H1 (cell line): ENCODE data around the gene WDR7. TPM values are rescaled to one million over a fixed set of nuclear protein-coding genes. Genes with fewer than 3 reads are reported as not detected.

Experiments
- CTCF ChIA-PET: fragments of 300-600 bp; sonication (Branson Sonifier 250); formaldehyde crosslinking; loops from one replicate; lab custom pipeline; 2021; ENCODE audit not compliant: partially characterized antibody; lab: Charles Lee
- POLR2A ChIA-PET: fragments of 300-600 bp; sonication (Branson Sonifier 250); formaldehyde crosslinking; loops from one replicate; lab custom pipeline; 2021; ENCODE audit warnings: inconsistent platforms; ENCODE audit not compliant: partially characterized antibody; lab: Charles Lee
- DNase-seq, 2 experiments: peaks; one replicate each; pipeline versions ENCODE4 v3.0.0 to v3.0.0-alpha.2; 2010 to 2022; ENCODE audit warnings: low spot score in 2 of 2, low read depth in 1 of 2, mixed read lengths in 1 of 2
- FAIRE-seq: peaks from 2 replicates; lab custom pipeline; 2011; peaks lifted over from hg19 to GRCh38; lab: Jason Lieb, UNC
- H2AFZ ChIP-seq: 2 replicates; pipeline ENCODE4 v1.8.1; 2012; ENCODE audit warnings: low read length, inconsistent platforms
- H2AK5ac ChIP-seq: 2 replicates; pipeline ENCODE4 v1.6.1; 2013; ENCODE audit warnings: low read depth, low read length
- H2BK120ac ChIP-seq: replicated peaks from 2 replicates; pipeline ENCODE3; 2013; ENCODE audit warnings: low read depth, low read length, inconsistent platforms
- H2BK12ac ChIP-seq: 2 replicates; pipeline ENCODE4 v1.6.1; 2013; ENCODE audit warnings: low read depth, low read length
- H2BK15ac ChIP-seq: 2 replicates; pipeline ENCODE4 v1.6.1; 2013; ENCODE audit warnings: low read length
- H2BK20ac ChIP-seq: 2 replicates; pipeline ENCODE4 v1.6.1; 2013; ENCODE audit warnings: low read length
- H2BK5ac ChIP-seq: 2 replicates; pipeline ENCODE4 v1.6.1; 2013; ENCODE audit warnings: low read depth, low read length
- H3K14ac ChIP-seq: 2 replicates; pipeline ENCODE4 v1.6.1; 2013; ENCODE audit warnings: inconsistent platforms; ENCODE audit not compliant: insufficient read length
- H3K18ac ChIP-seq: 2 replicates; pipeline ENCODE4 v1.6.1; 2013; ENCODE audit warnings: low read length; ENCODE audit errors: extremely low read depth
- H3K23ac ChIP-seq: 2 replicates; pipeline ENCODE4 v1.6.1; 2013; ENCODE audit warnings: inconsistent platforms; ENCODE audit not compliant: insufficient read length
- H3K23me2 ChIP-seq: 2 replicates; pipeline ENCODE4 v1.6.1; 2013; ENCODE audit warnings: low read depth, low read length
- H3K27ac ChIP-seq: 2 replicates; pipeline ENCODE4 v1.6.1; 2011; ENCODE audit warnings: low read depth, low read length, inconsistent platforms
- H3K27me3 ChIP-seq, 4 experiments: replicated peaks in 1 of 4; 1 replicate in 1 of 4; 2 replicates in 3 of 4; pipeline versions ENCODE4 v1.6.1 to v1.8.1; 2011 to 2013; ENCODE audit warnings: low read length in 3 of 4, mild to moderate bottlenecking in 3 of 4, inconsistent platforms in 2 of 4, mixed read lengths in 2 of 4, moderate library complexity in 1 of 4; ENCODE audit not compliant: control insufficient read depth in 3 of 4, insufficient read depth in 3 of 4; ENCODE audit errors: extremely low read depth in 1 of 4
- H3K36me3 ChIP-seq, 4 experiments: 2 replicates each; pipeline versions ENCODE4 v1.6.1 to v1.8.1; 2011 to 2013; ENCODE audit warnings: mild to moderate bottlenecking in 4 of 4, low read length in 3 of 4, moderate library complexity in 2 of 4, control low read depth in 1 of 4, inconsistent platforms in 1 of 4; ENCODE audit not compliant: insufficient read depth in 4 of 4, control insufficient read depth in 2 of 4
- H3K4ac ChIP-seq: replicated peaks from 2 replicates; pipeline ENCODE3; 2013; ENCODE audit warnings: low read length, low read depth, mixed read lengths, inconsistent platforms; ENCODE audit not compliant: insufficient read length
- H3K4me1 ChIP-seq, 4 experiments: replicated peaks in 1 of 4; 1 replicate in 1 of 4; 2 replicates in 3 of 4; pipeline versions ENCODE4 v1.6.1 to v1.8.1; 2011 to 2013; ENCODE audit warnings: low read length in 3 of 4, inconsistent platforms in 2 of 4, mixed read lengths in 1 of 4; ENCODE audit not compliant: insufficient read depth in 4 of 4, control insufficient read depth in 3 of 4
- H3K4me2 ChIP-seq, 2 experiments: 2 replicates each; pipeline versions ENCODE4 v1.6.1 to v1.8.1; 2011 to 2013; ENCODE audit warnings: low read depth in 2 of 2, low read length in 2 of 2, control low read depth in 1 of 2, inconsistent platforms in 1 of 2, mild to moderate bottlenecking in 1 of 2; ENCODE audit not compliant: insufficient read depth in 1 of 2
- H3K4me3 ChIP-seq, 4 experiments: fragments of 200-600, 300-600 bp in 1 of 4; sonication (generic), shearing (Covaris generic), sonication (Bioruptor Twin) in 1 of 4; 2 replicates each; pipeline versions ENCODE4 v1.5.1 to v1.8.1; 2011 to 2016; ENCODE audit warnings: low read length in 4 of 4, low read depth in 3 of 4, control low read depth in 2 of 4, inconsistent platforms in 2 of 4, mild to moderate bottlenecking in 2 of 4, mixed read lengths in 1 of 4, moderate library complexity in 1 of 4; ENCODE audit not compliant: insufficient read depth in 2 of 4; ENCODE audit errors: extremely low read depth in 1 of 4
- H3K56ac ChIP-seq: replicated peaks from 2 replicates; pipeline ENCODE3; 2013; ENCODE audit warnings: low read depth, mild to moderate bottlenecking, mixed read lengths, low read length, inconsistent platforms; ENCODE audit not compliant: insufficient read length
- H3K79me1 ChIP-seq: 2 replicates; pipeline ENCODE4 v1.6.1; 2013; ENCODE audit warnings: low read depth, low read length, control low read depth
- H3K79me2 ChIP-seq, 2 experiments: 2 replicates each; pipeline versions ENCODE4 v1.6.1 to v1.8.1; 2012 to 2013; ENCODE audit warnings: low read length in 2 of 2, mild to moderate bottlenecking in 2 of 2, inconsistent platforms in 1 of 2; ENCODE audit not compliant: insufficient read depth in 2 of 2, control insufficient read depth in 1 of 2
- H3K9ac ChIP-seq, 4 experiments: replicated peaks in 1 of 4; 1 replicate in 1 of 4; 2 replicates in 3 of 4; pipeline versions ENCODE4 v1.6.1 to v1.8.1; 2011 to 2013; ENCODE audit warnings: low read depth in 3 of 4, low read length in 3 of 4, control low read depth in 2 of 4, mild to moderate bottlenecking in 2 of 4, moderate library complexity in 2 of 4, inconsistent platforms in 1 of 4; ENCODE audit errors: extremely low read depth in 1 of 4
- H3K9me3 ChIP-seq, 2 experiments: 2 replicates each; pipeline versions ENCODE4 v1.6.1 to v1.8.1; 2012 to 2013; ENCODE audit warnings: mild to moderate bottlenecking in 2 of 2, moderate library complexity in 2 of 2, control low read depth in 1 of 2, inconsistent platforms in 1 of 2, low read depth in 1 of 2, low read length in 1 of 2, mixed read lengths in 1 of 2; ENCODE audit not compliant: insufficient read depth in 2 of 2
- H4K20me1 ChIP-seq, 2 experiments: replicated peaks in 1 of 2; 2 replicates each; pipeline versions ENCODE3 to v1.8.1; 2011 to 2013; ENCODE audit warnings: inconsistent platforms in 2 of 2, low read length in 2 of 2, mild to moderate bottlenecking in 1 of 2; ENCODE audit not compliant: insufficient read depth in 2 of 2, control insufficient read depth in 1 of 2
- H4K5ac ChIP-seq: 2 replicates; pipeline ENCODE4 v1.6.1; 2013; ENCODE audit warnings: low read length, low read depth, mixed read lengths, inconsistent platforms; ENCODE audit not compliant: insufficient read length
- H4K8ac ChIP-seq: 2 replicates; pipeline ENCODE4 v1.8.0; 2013; ENCODE audit warnings: mild to moderate bottlenecking, moderate library complexity, low read length, inconsistent platforms; ENCODE audit not compliant: insufficient read depth; ENCODE audit errors: extremely low read depth
- H4K91ac ChIP-seq: replicated peaks from 2 replicates; pipeline ENCODE3; 2013; ENCODE audit warnings: low read length, mixed read lengths, inconsistent platforms; ENCODE audit not compliant: insufficient read length
- WGBS, 2 experiments: shearing (Covaris generic) in 1 of 2; methylation state at CpG; one replicate each; pipeline versions ENCODE4 v1.1.6 to v1.1.7; 2013 to 2015; ENCODE audit warnings: low lambda C conversion rate in 2 of 2, mixed read lengths in 2 of 2, inconsistent platforms in 1 of 2, low coverage in 1 of 2, missing lambda C conversion rate in 1 of 2; ENCODE audit not compliant: insufficient replicate concordance in 2 of 2, insufficient coverage in 1 of 2, insufficient read length in 1 of 2; ENCODE audit errors: extremely low coverage in 1 of 2, missing lambda C conversion rate in 1 of 2; 5-methylcytosine and 5-hydroxymethylcytosine counted together
- polyA plus RNA-seq, 7 experiments: library from polyadenylated mRNA; depleted of rRNA in 3 of 7; stranded (reverse) in 5 of 7; unstranded in 2 of 7; fragments of >200 nt in 5 of 7; fragments of 200-250 nt in 2 of 7; gene quantifications; 1 replicate in 5 of 7; 2 replicates in 1 of 7; 4 replicates in 1 of 7; pipeline versions ENCODE4 v1.2.1 to v1.2.3, GENCODE V29; 2011 to 2013; ENCODE audit warnings: missing spikeins in 2 of 7, mixed read lengths in 2 of 7
- total RNA-seq: library from RNA; stranded (reverse); fragmentation: NEBNext Ultra II Directional; extraction: Animal tissue kit (Norgen Biotek cat#: 25700); gene quantifications from 2 replicates; pipeline ENCODE4 v1.2.1, GENCODE V29; 2021

WDR7 gene
- total and polyA plus RNA-seq, 2 of the 8 experiments (the other 6 are each of a cell fraction or from before 2014, with no cell fraction given), result 5.5 to 15.2 TPM

DNA sequence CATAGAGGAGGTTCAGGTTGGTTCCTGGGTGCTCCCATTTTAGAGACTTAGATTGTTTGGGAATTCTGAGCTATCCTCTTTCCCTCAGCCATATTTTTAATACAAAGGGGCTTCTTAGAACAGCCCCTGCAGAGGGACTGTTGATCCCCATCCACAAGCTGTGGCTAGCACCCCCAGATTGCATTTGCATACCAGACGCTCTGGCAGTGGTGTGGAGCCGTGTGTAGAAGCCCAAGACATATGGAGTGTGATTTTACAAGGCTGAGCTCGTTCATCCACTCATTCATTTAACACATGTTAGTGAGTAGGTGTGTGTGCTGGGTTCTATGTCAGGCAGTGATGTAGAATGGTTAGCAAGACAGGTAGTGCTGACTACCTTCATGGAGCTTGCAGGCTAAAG lies 329.0 kb downstream of the WDR7 start:
- H2BK5ac ChIP-seq, result no peak overlapping the region
- H3K23me2 ChIP-seq, result no peaks in the 10 kb centered on the region
- no peaks in the 10 kb centered on the region for H3K27me3 ChIP-seq
- H3K4ac ChIP-seq, result no peak overlapping the region
- FAIRE-seq, result no peak
- DNase-seq, result no peak
- no peak overlapping the region for H2BK120ac ChIP-seq
- no peak overlapping the region for H2AK5ac ChIP-seq
- H3K14ac ChIP-seq, result no peak overlapping the region
- ChIA-PET CTCF (interaction anchor here (0.6 to 1.9 kb wide), 6 partner anchors 15 to 229 kb away, joined by 3 to 8 read pairs (median 4); no protein-coding TSS in a partner anchor), POLR2A (no interaction called here)
- no peak overlapping the region for H2BK20ac ChIP-seq
- no peak overlapping the region for H4K5ac ChIP-seq
- H2BK12ac ChIP-seq, result no peak overlapping the region
- WGBS, 2 experiments, result 94% methylated on average over 3 of the region's 3 CpGs; no CpG with 5 or more reads in 1 of the 2 experiments
- H3K36me3 ChIP-seq, result no peaks in the 10 kb centered on the region
- no peaks in the 10 kb centered on the region for H3K79me2 ChIP-seq
- peaks cover 0 to 3% (median 1%) of the 10 kb centered on the region in 4 experiments; a peak in 2 of 7 replicates for H3K4me1 ChIP-seq
- H2BK15ac ChIP-seq, result no peak overlapping the region
- no peak overlapping the region for H3K23ac ChIP-seq
- H3K9ac ChIP-seq, result no peak overlapping the region
- no peaks in the 10 kb centered on the region for H3K9me3 ChIP-seq
- H2AFZ ChIP-seq, result no peak overlapping the region
- no peak overlapping the region for H3K4me2 ChIP-seq
- no peak overlapping the region for H3K18ac ChIP-seq
- no peak overlapping the region for H3K27ac ChIP-seq
- no peak overlapping the region for H3K4me3 ChIP-seq
- no peak overlapping the region for H4K8ac ChIP-seq
- H3K79me1 ChIP-seq, result no peaks in the 10 kb centered on the region
- H4K20me1 ChIP-seq, result no peaks in the 10 kb centered on the region
- no peak overlapping the region for H4K91ac ChIP-seq
- H3K56ac ChIP-seq, result no peak overlapping the region
